H1 (cell line): Measurements from ENCODE around the gene GNA12. TPM values are rescaled to one million over a fixed set of nuclear protein-coding genes. Genes with fewer than 3 reads are reported as not detected.
A peak's percentile ranks its signal among the peaks of the same experiment; 100 is the strongest.

ENCODE experiments used
- CTCF ChIA-PET: fragments of 300-600 bp; sonication (Branson Sonifier 250); formaldehyde crosslinking; loops from one replicate; lab custom pipeline; 2021; ENCODE audit not compliant: partially characterized antibody; lab: Charles Lee
- POLR2A ChIA-PET: fragments of 300-600 bp; sonication (Branson Sonifier 250); formaldehyde crosslinking; loops from one replicate; lab custom pipeline; 2021; ENCODE audit warnings: inconsistent platforms; ENCODE audit not compliant: partially characterized antibody; lab: Charles Lee
- DNase-seq, 2 experiments: peaks; one replicate each; pipeline versions ENCODE4 v3.0.0 to v3.0.0-alpha.2; 2010 to 2022; ENCODE audit warnings: low spot score in 2 of 2, low read depth in 1 of 2, mixed read lengths in 1 of 2
- FAIRE-seq: peaks from 2 replicates; lab custom pipeline; 2011; peaks lifted over from hg19 to GRCh38; lab: Jason Lieb, UNC
- H2AFZ ChIP-seq: 2 replicates; pipeline ENCODE4 v1.8.1; 2012; ENCODE audit warnings: low read length, inconsistent platforms
- H2AK5ac ChIP-seq: 2 replicates; pipeline ENCODE4 v1.6.1; 2013; ENCODE audit warnings: low read depth, low read length
- H2BK120ac ChIP-seq: replicated peaks from 2 replicates; pipeline ENCODE3; 2013; ENCODE audit warnings: low read depth, low read length, inconsistent platforms
- H2BK12ac ChIP-seq: 2 replicates; pipeline ENCODE4 v1.6.1; 2013; ENCODE audit warnings: low read depth, low read length
- H2BK15ac ChIP-seq: 2 replicates; pipeline ENCODE4 v1.6.1; 2013; ENCODE audit warnings: low read length
- H2BK20ac ChIP-seq: 2 replicates; pipeline ENCODE4 v1.6.1; 2013; ENCODE audit warnings: low read length
- H2BK5ac ChIP-seq: 2 replicates; pipeline ENCODE4 v1.6.1; 2013; ENCODE audit warnings: low read depth, low read length
- H3K14ac ChIP-seq: 2 replicates; pipeline ENCODE4 v1.6.1; 2013; ENCODE audit warnings: inconsistent platforms; ENCODE audit not compliant: insufficient read length
- H3K18ac ChIP-seq: 2 replicates; pipeline ENCODE4 v1.6.1; 2013; ENCODE audit warnings: low read length; ENCODE audit errors: extremely low read depth
- H3K23ac ChIP-seq: 2 replicates; pipeline ENCODE4 v1.6.1; 2013; ENCODE audit warnings: inconsistent platforms; ENCODE audit not compliant: insufficient read length
- H3K23me2 ChIP-seq: 2 replicates; pipeline ENCODE4 v1.6.1; 2013; ENCODE audit warnings: low read depth, low read length
- H3K27ac ChIP-seq: 2 replicates; pipeline ENCODE4 v1.6.1; 2011; ENCODE audit warnings: low read depth, low read length, inconsistent platforms
- H3K27me3 ChIP-seq, 4 experiments: replicated peaks in 1 of 4; 1 replicate in 1 of 4; 2 replicates in 3 of 4; pipeline versions ENCODE4 v1.6.1 to v1.8.1; 2011 to 2013; ENCODE audit warnings: low read length in 3 of 4, mild to moderate bottlenecking in 3 of 4, inconsistent platforms in 2 of 4, mixed read lengths in 2 of 4, moderate library complexity in 1 of 4; ENCODE audit not compliant: control insufficient read depth in 3 of 4, insufficient read depth in 3 of 4; ENCODE audit errors: extremely low read depth in 1 of 4
- H3K36me3 ChIP-seq, 4 experiments: 2 replicates each; pipeline versions ENCODE4 v1.6.1 to v1.8.1; 2011 to 2013; ENCODE audit warnings: mild to moderate bottlenecking in 4 of 4, low read length in 3 of 4, moderate library complexity in 2 of 4, control low read depth in 1 of 4, inconsistent platforms in 1 of 4; ENCODE audit not compliant: insufficient read depth in 4 of 4, control insufficient read depth in 2 of 4
- H3K4ac ChIP-seq: replicated peaks from 2 replicates; pipeline ENCODE3; 2013; ENCODE audit warnings: low read length, low read depth, mixed read lengths, inconsistent platforms; ENCODE audit not compliant: insufficient read length
- H3K4me1 ChIP-seq, 4 experiments: replicated peaks in 1 of 4; 1 replicate in 1 of 4; 2 replicates in 3 of 4; pipeline versions ENCODE4 v1.6.1 to v1.8.1; 2011 to 2013; ENCODE audit warnings: low read length in 3 of 4, inconsistent platforms in 2 of 4, mixed read lengths in 1 of 4; ENCODE audit not compliant: insufficient read depth in 4 of 4, control insufficient read depth in 3 of 4
- H3K4me2 ChIP-seq, 2 experiments: 2 replicates each; pipeline versions ENCODE4 v1.6.1 to v1.8.1; 2011 to 2013; ENCODE audit warnings: low read depth in 2 of 2, low read length in 2 of 2, control low read depth in 1 of 2, inconsistent platforms in 1 of 2, mild to moderate bottlenecking in 1 of 2; ENCODE audit not compliant: insufficient read depth in 1 of 2
- H3K4me3 ChIP-seq, 4 experiments: fragments of 200-600, 300-600 bp in 1 of 4; sonication (generic), shearing (Covaris generic), sonication (Bioruptor Twin) in 1 of 4; 2 replicates each; pipeline versions ENCODE4 v1.5.1 to v1.8.1; 2011 to 2016; ENCODE audit warnings: low read length in 4 of 4, low read depth in 3 of 4, control low read depth in 2 of 4, inconsistent platforms in 2 of 4, mild to moderate bottlenecking in 2 of 4, mixed read lengths in 1 of 4, moderate library complexity in 1 of 4; ENCODE audit not compliant: insufficient read depth in 2 of 4; ENCODE audit errors: extremely low read depth in 1 of 4
- H3K56ac ChIP-seq: replicated peaks from 2 replicates; pipeline ENCODE3; 2013; ENCODE audit warnings: low read depth, mild to moderate bottlenecking, mixed read lengths, low read length, inconsistent platforms; ENCODE audit not compliant: insufficient read length
- H3K79me1 ChIP-seq: 2 replicates; pipeline ENCODE4 v1.6.1; 2013; ENCODE audit warnings: low read depth, low read length, control low read depth
- H3K79me2 ChIP-seq, 2 experiments: 2 replicates each; pipeline versions ENCODE4 v1.6.1 to v1.8.1; 2012 to 2013; ENCODE audit warnings: low read length in 2 of 2, mild to moderate bottlenecking in 2 of 2, inconsistent platforms in 1 of 2; ENCODE audit not compliant: insufficient read depth in 2 of 2, control insufficient read depth in 1 of 2
- H3K9ac ChIP-seq, 4 experiments: replicated peaks in 1 of 4; 1 replicate in 1 of 4; 2 replicates in 3 of 4; pipeline versions ENCODE4 v1.6.1 to v1.8.1; 2011 to 2013; ENCODE audit warnings: low read depth in 3 of 4, low read length in 3 of 4, control low read depth in 2 of 4, mild to moderate bottlenecking in 2 of 4, moderate library complexity in 2 of 4, inconsistent platforms in 1 of 4; ENCODE audit errors: extremely low read depth in 1 of 4
- H3K9me3 ChIP-seq, 2 experiments: 2 replicates each; pipeline versions ENCODE4 v1.6.1 to v1.8.1; 2012 to 2013; ENCODE audit warnings: mild to moderate bottlenecking in 2 of 2, moderate library complexity in 2 of 2, control low read depth in 1 of 2, inconsistent platforms in 1 of 2, low read depth in 1 of 2, low read length in 1 of 2, mixed read lengths in 1 of 2; ENCODE audit not compliant: insufficient read depth in 2 of 2
- H4K20me1 ChIP-seq, 2 experiments: replicated peaks in 1 of 2; 2 replicates each; pipeline versions ENCODE3 to v1.8.1; 2011 to 2013; ENCODE audit warnings: inconsistent platforms in 2 of 2, low read length in 2 of 2, mild to moderate bottlenecking in 1 of 2; ENCODE audit not compliant: insufficient read depth in 2 of 2, control insufficient read depth in 1 of 2
- H4K5ac ChIP-seq: 2 replicates; pipeline ENCODE4 v1.6.1; 2013; ENCODE audit warnings: low read length, low read depth, mixed read lengths, inconsistent platforms; ENCODE audit not compliant: insufficient read length
- H4K8ac ChIP-seq: 2 replicates; pipeline ENCODE4 v1.8.0; 2013; ENCODE audit warnings: mild to moderate bottlenecking, moderate library complexity, low read length, inconsistent platforms; ENCODE audit not compliant: insufficient read depth; ENCODE audit errors: extremely low read depth
- H4K91ac ChIP-seq: replicated peaks from 2 replicates; pipeline ENCODE3; 2013; ENCODE audit warnings: low read length, mixed read lengths, inconsistent platforms; ENCODE audit not compliant: insufficient read length
- CBX5 ChIP-seq: fragments of 300-800, 300-1000 bp; sonication (generic); IDR thresholded peaks from 2 replicates; pipeline ENCODE4 v1.7.1; 2016; ENCODE audit warnings: antibody characterized with exemption, low read length, low read depth
- CBX8 ChIP-seq: fragments of 300-800, 300-1000 bp; sonication (generic); IDR thresholded peaks from 2 replicates; pipeline ENCODE4 v1.7.1; 2016; ENCODE audit warnings: low read depth, low read length, borderline replicate concordance
- CEBPB ChIP-seq: IDR thresholded peaks from 2 replicates; pipeline ENCODE4 v1.6.1; 2012; ENCODE audit warnings: low read depth, low read length
- E2F6 ChIP-seq: IDR thresholded peaks from 2 replicates; pipeline ENCODE4 v1.6.1; 2012; ENCODE audit warnings: inconsistent platforms
- EP300 ChIP-seq, 2 experiments: IDR thresholded peaks; 1 replicate in 1 of 2; 2 replicates in 1 of 2; pipeline ENCODE4 v1.6.1; 2011 to 2012; ENCODE audit warnings: low read depth in 2 of 2, low read length in 2 of 2, mild to moderate bottlenecking in 2 of 2, borderline replicate concordance in 1 of 2, inconsistent platforms in 1 of 2, moderate library complexity in 1 of 2
- NANOG ChIP-seq: IDR thresholded peaks from 2 replicates; pipeline ENCODE4 v1.6.1; 2011; ENCODE audit warnings: low read length, low read depth, mild to moderate bottlenecking, inconsistent platforms; ENCODE audit not compliant: insufficient read depth, poor library complexity, severe bottlenecking
- RAD21 ChIP-seq, 2 experiments: IDR thresholded peaks in 1 of 2; conservative IDR thresholded peaks in 1 of 2; 2 replicates each; pipeline ENCODE4 v1.6.1; 2011; ENCODE audit warnings: low read depth in 2 of 2, low read length in 2 of 2, improper control_type of control experiment in 1 of 2, inconsistent platforms in 1 of 2, mild to moderate bottlenecking in 1 of 2, moderate library complexity in 1 of 2
- SAP30 ChIP-seq: fragments of 300-600 bp; sonication (generic); IDR thresholded peaks from 2 replicates; pipeline ENCODE4 v1.7.1; 2012; ENCODE audit warnings: low read length, moderate library complexity, mild to moderate bottlenecking, inconsistent platforms; ENCODE audit not compliant: insufficient read depth, insufficient replicate concordance
- SIX5 ChIP-seq: IDR thresholded peaks from 2 replicates; pipeline ENCODE4 v1.6.1; 2011; ENCODE audit warnings: mild to moderate bottlenecking, low read depth, low read length
- YY1 ChIP-seq: IDR thresholded peaks from 2 replicates; pipeline ENCODE4 v1.6.1; 2011; ENCODE audit warnings: low read depth, mild to moderate bottlenecking, low read length
- WGBS, 2 experiments: shearing (Covaris generic) in 1 of 2; methylation state at CpG; one replicate each; pipeline versions ENCODE4 v1.1.6 to v1.1.7; 2013 to 2015; ENCODE audit warnings: low lambda C conversion rate in 2 of 2, mixed read lengths in 2 of 2, inconsistent platforms in 1 of 2, low coverage in 1 of 2, missing lambda C conversion rate in 1 of 2; ENCODE audit not compliant: insufficient replicate concordance in 2 of 2, insufficient coverage in 1 of 2, insufficient read length in 1 of 2; ENCODE audit errors: extremely low coverage in 1 of 2, missing lambda C conversion rate in 1 of 2; 5-methylcytosine and 5-hydroxymethylcytosine counted together
- polyA plus RNA-seq, 7 experiments: library from polyadenylated mRNA; depleted of rRNA in 3 of 7; stranded (reverse) in 5 of 7; unstranded in 2 of 7; fragments of >200 nt in 5 of 7; fragments of 200-250 nt in 2 of 7; gene quantifications; 1 replicate in 5 of 7; 2 replicates in 1 of 7; 4 replicates in 1 of 7; pipeline versions ENCODE4 v1.2.1 to v1.2.3, GENCODE V29; 2011 to 2013; ENCODE audit warnings: missing spikeins in 2 of 7, mixed read lengths in 2 of 7
- total RNA-seq: library from RNA; stranded (reverse); fragmentation: NEBNext Ultra II Directional; extraction: Animal tissue kit (Norgen Biotek cat#: 25700); gene quantifications from 2 replicates; pipeline ENCODE4 v1.2.1, GENCODE V29; 2021

GNA12 gene
- total and polyA plus RNA-seq, 2 of the 8 experiments (the other 6 are each of a cell fraction or from before 2014, with no cell fraction given) = 96.5 to 109 TPM

GRCh38 chr7:2764621-2765020 lies 79.5 kb downstream of the GNA12 start:
- H2BK15ac ChIP-seq = no peak overlapping the region
- peaks cover 0 to 48% of the 10 kb centered on the region in 2 experiments; a peak in 2 of 4 replicates for H3K79me2 ChIP-seq
- no peak overlapping the region for H3K56ac ChIP-seq
- H3K27me3 ChIP-seq = no peaks in the 10 kb centered on the region
- no peak overlapping the region for H3K4ac ChIP-seq
- H3K23ac ChIP-seq = no peak overlapping the region
- H3K4me1 ChIP-seq = peaks cover 0 to 11% (median 3%) of the 10 kb centered on the region in 4 experiments; a peak in 5 of 7 replicates
- no peak overlapping the region for H3K4me2 ChIP-seq
- H3K9me3 ChIP-seq = no peaks in the 10 kb centered on the region
- ChIA-PET CTCF (interaction anchor here (1.3 to 3.0 kb wide), 5 partner anchors 11 to 111 kb away, joined by 3 to 10 read pairs (median 5); no protein-coding TSS in a partner anchor), POLR2A (interaction anchor here (0.8 to 1.2 kb wide), 2 partner anchors 22 to 60 kb away, joined by 3 to 5 read pairs; no protein-coding TSS in a partner anchor)
- H3K27ac ChIP-seq = no peak overlapping the region
- H3K36me3 ChIP-seq = 0 out of 8 replicates have a peak, but pooled peaks cover 0 to 2% (median 0%) of the 10 kb centered on the region in 4 experiments
- FAIRE-seq (no peak), DNase-seq (no peak)
- no peak overlapping the region for H3K18ac ChIP-seq
- H2BK5ac ChIP-seq = no peak overlapping the region
- no peak overlapping the region for H3K4me3 ChIP-seq
- no peak overlapping the region for H2AK5ac ChIP-seq
- no peak overlapping the region for H4K91ac ChIP-seq
- peaks cover 0 to 6% of the 10 kb centered on the region in 2 experiments for H4K20me1 ChIP-seq
- no peak overlapping the region for H3K9ac ChIP-seq
- H4K8ac ChIP-seq = peak overlapping the region; percentile 7; the same call in 1 of the 2 replicates
- no peak overlapping the region for H2BK12ac ChIP-seq
- no peak overlapping the region for H4K5ac ChIP-seq
- H3K23me2 ChIP-seq = no peaks in the 10 kb centered on the region
- H3K14ac ChIP-seq = no peak overlapping the region
- 95% methylated on average over 11 of the region's 11 CpGs; no CpG with 5 or more reads in 1 of the 2 experiments for WGBS, 2 experiments
- H2BK20ac ChIP-seq = no peak overlapping the region
- H3K79me1 ChIP-seq = peaks cover 2% of the 10 kb centered on the region; the same call in 1 of the 2 replicates
- H2BK120ac ChIP-seq = no peak overlapping the region
- no peak overlapping the region for H2AFZ ChIP-seq
- TF ChIP-seq CEBPB (no peak), CBX5 (no peak), RAD21 (IDR thresholded peaks at IDR 0.05 in 1 of 2, conservative IDR thresholded peaks at IDR 0.05 in 1 of 2; ENCODE audit: low read depth in 2 of 2, low read length in 2 of 2) (no peak), E2F6 (no peak), YY1 (no peak), CBX8 (no peak), SIX5 (no peak), SAP30 (no peak), EP300 (IDR thresholded peaks at IDR 0.05; ENCODE audit: borderline replicate concordance in 1 of 2, low read depth in 2 of 2, low read length in 2 of 2) (no peak), NANOG (no peak)
